Measurements from ENCODE around the gene RIMBP2.

Gene RIMBP2

GRCh38 chr12:130674676-130675075 lies 41.4 kb downstream of the RIMBP2 start:
- TF ChIP-seq CTCF (conservative IDR thresholded peaks at IDR 0.05) = no peak
- no peak overlapping the region for H3K27ac ChIP-seq

- TF ChIP-seq CTCF (conservative IDR thresholded peaks at IDR 0.05) = no peak
- H3K27ac ChIP-seq = no peak overlapping the region
These were observed 42.9 kb downstream of the RIMBP2 start for GRCh38 chr12:130673036-130673705.

DNA sequence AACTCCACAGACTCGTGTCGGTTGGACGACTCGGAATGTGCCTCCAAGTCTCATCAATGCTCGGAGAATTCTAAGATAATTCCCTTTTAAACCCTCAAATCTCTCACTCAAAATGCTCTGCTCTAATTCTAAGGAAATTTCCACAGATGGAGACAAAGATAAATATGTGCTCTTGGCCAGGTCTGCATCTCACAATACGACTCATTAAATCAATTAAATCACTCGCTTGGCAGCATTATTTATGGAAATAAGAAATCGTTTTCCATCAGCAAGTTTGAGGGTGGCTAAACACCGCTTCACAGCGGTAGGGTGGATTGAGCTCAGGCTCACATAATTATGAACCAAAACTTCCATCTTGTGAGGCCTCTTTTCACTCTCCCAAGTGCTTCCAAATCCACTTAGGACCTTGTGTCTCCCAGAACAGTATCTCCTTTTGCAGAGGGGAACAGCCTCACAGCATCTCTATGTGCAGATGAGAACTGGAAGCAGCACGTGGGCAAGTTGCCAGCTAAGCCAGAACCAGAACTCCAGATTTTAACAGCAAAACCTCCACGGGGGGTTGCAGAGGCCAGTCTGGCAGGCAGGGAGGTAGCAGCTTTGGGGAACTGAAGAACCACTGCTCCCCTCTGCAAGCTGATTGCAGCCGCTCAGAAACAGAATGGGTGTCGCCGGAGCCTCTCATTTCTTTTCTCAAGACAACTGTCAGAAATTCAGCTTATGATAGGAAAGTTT lies 43.8 kb downstream of the RIMBP2 start:
- H3K27ac ChIP-seq = peak overlapping the region; percentile 8; the same call in 1 of the 2 replicates
- TF ChIP-seq CTCF (conservative IDR thresholded peaks at IDR 0.05) = no peak

DNA sequence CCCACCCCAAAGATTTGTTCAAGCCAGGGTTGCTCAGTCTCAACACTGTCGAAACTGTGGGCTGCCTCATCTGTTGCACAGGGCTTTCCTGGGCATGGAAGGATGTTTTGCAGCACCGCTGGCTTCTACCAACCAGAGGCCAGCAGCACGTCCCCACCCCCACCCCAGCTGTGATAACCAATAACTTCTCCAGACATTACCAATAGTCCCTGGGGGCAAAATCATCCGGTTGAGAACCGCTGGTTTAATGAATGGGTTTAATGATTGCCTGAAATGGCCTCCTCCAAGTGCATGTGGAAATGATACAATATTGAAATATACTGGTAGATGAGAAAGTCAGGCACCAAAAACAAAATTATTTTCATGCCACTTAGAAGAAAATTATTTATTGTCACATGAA lies 44.5 kb downstream of the RIMBP2 start:
- H3K27ac ChIP-seq = no peak overlapping the region
- no peak for TF ChIP-seq CTCF (conservative IDR thresholded peaks at IDR 0.05)

DNA sequence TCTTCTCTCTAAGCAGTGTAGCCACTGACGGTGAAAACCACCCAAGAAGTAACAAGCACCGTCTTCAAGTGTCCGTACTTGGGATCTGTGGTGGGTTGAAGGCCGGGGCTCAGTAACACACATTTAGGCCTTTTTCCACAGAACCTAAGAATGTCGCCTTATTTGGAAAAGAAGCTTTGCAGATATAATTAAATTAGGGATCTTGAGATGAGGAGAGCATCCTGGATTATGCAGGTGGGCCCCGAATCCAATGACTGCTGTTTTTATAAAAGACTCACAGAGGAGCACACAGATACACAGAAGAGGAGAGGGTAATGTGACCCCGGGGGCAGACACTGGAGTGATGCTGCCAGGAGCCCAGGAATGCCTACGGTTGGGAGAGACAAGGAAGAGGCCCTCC lies 46.3 kb downstream of the RIMBP2 start:
- TF ChIP-seq CTCF (conservative IDR thresholded peaks at IDR 0.05) = no peak
- H3K27ac ChIP-seq = no peak overlapping the region

- no peak for TF ChIP-seq CTCF (conservative IDR thresholded peaks at IDR 0.05)
- H3K27ac ChIP-seq = no peak overlapping the region
These were observed 46.9 kb downstream of the RIMBP2 start for GRCh38 chr12:130669205-130669557.

- TF ChIP-seq CTCF (conservative IDR thresholded peaks at IDR 0.05) = no peak
- no peak overlapping the region for H3K27ac ChIP-seq
These were observed 47.6 kb downstream of the RIMBP2 start for GRCh38 chr12:130668286-130669204.

Data from VCaP (cell line).